HEK293T (cell line): ENCODE results near the gene IGFBP5.

Source experiments
- CTBP1 ChIP-seq: fragments of 450-650 bp; IDR thresholded peaks from 2 replicates; pipeline ENCODE4 v1.6.1; 2016; ENCODE audit warnings: borderline replicate concordance
- ELF4 ChIP-seq: fragments of 450-650 bp; IDR thresholded peaks from 2 replicates; pipeline ENCODE4 v1.6.1; 2017; ENCODE audit warnings: antibody characterized with exemption
- FOXA1 ChIP-seq: fragments of 450-650 bp; IDR thresholded peaks from 2 replicates; pipeline ENCODE4 v1.6.1; 2016; ENCODE audit warnings: mild to moderate bottlenecking
- PKNOX1 ChIP-seq: fragments of 450-650 bp; IDR thresholded peaks from 2 replicates; pipeline ENCODE4 v1.6.1; 2016
- SP1 ChIP-seq: fragments of 450-650 bp; IDR thresholded peaks from 2 replicates; pipeline ENCODE4 v1.6.1; 2017
- SUZ12 ChIP-seq: fragments of 450-650 bp; IDR thresholded peaks from 2 replicates; pipeline ENCODE4 v1.6.1; 2016; ENCODE audit warnings: mild to moderate bottlenecking
- TARDBP ChIP-seq: fragments of 450-650 bp; IDR thresholded peaks from 2 replicates; pipeline ENCODE4 v1.6.1; 2016

- TF ChIP-seq TARDBP (no peak), PKNOX1 (no peak), SUZ12 (no peak), CTBP1 (no peak), SP1 (no peak), ELF4 (no peak), FOXA1 (no peak)
These were observed 18.5 kb upstream of the IGFBP5 start for GRCh38 chr2:216713691-216714336.
